Measurements from ENCODE around the gene COP1.

Gene COP1

GRCh38 chr1:176177764-176178163 is 29.3 kb downstream of the COP1 start:
- no peaks in the 10 kb centered on the region for H3K9me3 ChIP-seq (ENCODE audit: control insufficient read depth in 1 of 2, low read length in 2 of 2)
- no peak overlapping the region for H3K27ac ChIP-seq (ENCODE audit: low read depth, low read length)
- H3K9ac ChIP-seq (ENCODE audit: low read depth in 1 of 2, low read length in 2 of 2), result no peak overlapping the region
- H3K4me3 ChIP-seq (ENCODE audit: low read depth in 1 of 2, low read length in 2 of 2), result no peak overlapping the region
- H3K4me1 ChIP-seq (ENCODE audit: control insufficient read depth in 1 of 2, insufficient read depth in 2 of 2, low read length in 2 of 2), result peaks cover 0 to 6% of the 10 kb centered on the region in 2 donors
- H3K36me3 ChIP-seq (ENCODE audit: control insufficient read depth in 1 of 2, insufficient read depth in 2 of 2, low read length in 2 of 2), result peaks cover 0 to 29% of the 10 kb centered on the region in 2 donors
- H3K27me3 ChIP-seq (ENCODE audit: control insufficient read depth in 1 of 2, insufficient read depth in 2 of 2, low read length in 2 of 2), result no peaks in the 10 kb centered on the region

GRCh38 chr1:176174108-176174507 is 33.0 kb downstream of the COP1 start:
- H3K27me3 ChIP-seq (ENCODE audit: control insufficient read depth in 1 of 2, insufficient read depth in 2 of 2, low read length in 2 of 2), result no peaks in the 10 kb centered on the region
- peaks cover 7 to 38% of the 10 kb centered on the region in 2 donors for H3K36me3 ChIP-seq (ENCODE audit: control insufficient read depth in 1 of 2, insufficient read depth in 2 of 2, low read length in 2 of 2)
- H3K9ac ChIP-seq (ENCODE audit: low read depth in 1 of 2, low read length in 2 of 2), result no peak overlapping the region

GRCh38 chr1:176172215-176172614 is 34.9 kb downstream of the COP1 start:
- H3K9ac ChIP-seq (ENCODE audit: low read depth in 1 of 2, low read length in 2 of 2), result no peak overlapping the region
- no peak overlapping the region for H3K27ac ChIP-seq (ENCODE audit: low read depth, low read length)
- H3K4me1 ChIP-seq (ENCODE audit: control insufficient read depth in 1 of 2, insufficient read depth in 2 of 2, low read length in 2 of 2), result no peaks in the 10 kb centered on the region
- peaks cover 7 to 38% of the 10 kb centered on the region in 2 donors for H3K36me3 ChIP-seq (ENCODE audit: control insufficient read depth in 1 of 2, insufficient read depth in 2 of 2, low read length in 2 of 2)
- H3K4me3 ChIP-seq (ENCODE audit: low read depth in 1 of 2, low read length in 2 of 2), result no peak overlapping the region
- no peaks in the 10 kb centered on the region for H3K9me3 ChIP-seq (ENCODE audit: control insufficient read depth in 1 of 2, low read length in 2 of 2)
- no peaks in the 10 kb centered on the region for H3K27me3 ChIP-seq (ENCODE audit: control insufficient read depth in 1 of 2, insufficient read depth in 2 of 2, low read length in 2 of 2)

More at GRCh38 chr1:176174108-176174507, 33.0 kb downstream of the COP1 start:
- H3K27ac ChIP-seq (ENCODE audit: low read depth, low read length), result no peak overlapping the region
- H3K9me3 ChIP-seq (ENCODE audit: control insufficient read depth in 1 of 2, low read length in 2 of 2), result no peaks in the 10 kb centered on the region
- peaks cover 0 to 6% of the 10 kb centered on the region in 2 donors for H3K4me1 ChIP-seq (ENCODE audit: control insufficient read depth in 1 of 2, insufficient read depth in 2 of 2, low read length in 2 of 2)
- H3K4me3 ChIP-seq (ENCODE audit: low read depth in 1 of 2, low read length in 2 of 2), result no peak overlapping the region

- Histone ChIP-seq H3K4me3 (ENCODE audit: low read depth in 1 of 2, low read length in 2 of 2) (no peak overlapping the region), H3K9me3 (ENCODE audit: control insufficient read depth in 1 of 2, low read length in 2 of 2) (no peaks in the 10 kb centered on the region), H3K4me1 (ENCODE audit: control insufficient read depth in 1 of 2, insufficient read depth in 2 of 2, low read length in 2 of 2) (no peaks in the 10 kb centered on the region), H3K36me3 (ENCODE audit: control insufficient read depth in 1 of 2, insufficient read depth in 2 of 2, low read length in 2 of 2) (peaks cover 5 to 17% of the 10 kb centered on the region in 2 donors), H3K27ac (ENCODE audit: low read depth, low read length) (no peak overlapping the region), H3K9ac (ENCODE audit: low read depth in 1 of 2, low read length in 2 of 2) (no peak overlapping the region), H3K27me3 (ENCODE audit: control insufficient read depth in 1 of 2, insufficient read depth in 2 of 2, low read length in 2 of 2) (no peaks in the 10 kb centered on the region)
These were observed 39.9 kb downstream of the COP1 start for GRCh38 chr1:176167210-176167609.

GRCh38 chr1:176165573-176165972 is 41.5 kb downstream of the COP1 start:
- Histone ChIP-seq H3K36me3 (ENCODE audit: control insufficient read depth in 1 of 2, insufficient read depth in 2 of 2, low read length in 2 of 2) (peaks cover 5 to 7% of the 10 kb centered on the region in 2 donors), H3K9ac (ENCODE audit: low read depth in 1 of 2, low read length in 2 of 2) (no peak overlapping the region), H3K4me1 (ENCODE audit: control insufficient read depth in 1 of 2, insufficient read depth in 2 of 2, low read length in 2 of 2) (no peaks in the 10 kb centered on the region)

GRCh38 chr1:176164014-176164678 is 42.9 kb downstream of the COP1 start:
- H3K4me3 ChIP-seq (ENCODE audit: low read depth in 1 of 2, low read length in 2 of 2), result no peak overlapping the region
- H3K27ac ChIP-seq (ENCODE audit: low read depth, low read length), result no peak overlapping the region
- no peaks in the 10 kb centered on the region for H3K4me1 ChIP-seq (ENCODE audit: control insufficient read depth in 1 of 2, insufficient read depth in 2 of 2, low read length in 2 of 2)
- peaks cover 5% of the 10 kb centered on the region in 2 donors for H3K36me3 ChIP-seq (ENCODE audit: control insufficient read depth in 1 of 2, insufficient read depth in 2 of 2, low read length in 2 of 2)
- no peaks in the 10 kb centered on the region for H3K27me3 ChIP-seq (ENCODE audit: control insufficient read depth in 1 of 2, insufficient read depth in 2 of 2, low read length in 2 of 2)
- no peaks in the 10 kb centered on the region for H3K9me3 ChIP-seq (ENCODE audit: control insufficient read depth in 1 of 2, low read length in 2 of 2)
- H3K9ac ChIP-seq (ENCODE audit: low read depth in 1 of 2, low read length in 2 of 2), result no peak overlapping the region

More at GRCh38 chr1:176165573-176165972, 41.5 kb downstream of the COP1 start:
- H3K4me3 ChIP-seq (ENCODE audit: low read depth in 1 of 2, low read length in 2 of 2), result no peak overlapping the region
- H3K9me3 ChIP-seq (ENCODE audit: control insufficient read depth in 1 of 2, low read length in 2 of 2), result no peaks in the 10 kb centered on the region
- H3K27ac ChIP-seq (ENCODE audit: low read depth, low read length), result no peak overlapping the region
- H3K27me3 ChIP-seq (ENCODE audit: control insufficient read depth in 1 of 2, insufficient read depth in 2 of 2, low read length in 2 of 2), result no peaks in the 10 kb centered on the region

GRCh38 chr1:176159993-176160392 is 47.1 kb downstream of the COP1 start:
- H3K4me1 ChIP-seq (ENCODE audit: control insufficient read depth in 1 of 2, insufficient read depth in 2 of 2, low read length in 2 of 2), result no peaks in the 10 kb centered on the region
- no peak overlapping the region for H3K27ac ChIP-seq (ENCODE audit: low read depth, low read length)
- H3K9ac ChIP-seq (ENCODE audit: low read depth in 1 of 2, low read length in 2 of 2), result no peak overlapping the region
- H3K36me3 ChIP-seq (ENCODE audit: control insufficient read depth in 1 of 2, insufficient read depth in 2 of 2, low read length in 2 of 2), result peaks cover 11 to 18% of the 10 kb centered on the region in 2 donors
- H3K4me3 ChIP-seq (ENCODE audit: low read depth in 1 of 2, low read length in 2 of 2), result no peak overlapping the region
- peaks cover 13 to 14% of the 10 kb centered on the region in 2 donors for H3K9me3 ChIP-seq (ENCODE audit: control insufficient read depth in 1 of 2, low read length in 2 of 2)
- H3K27me3 ChIP-seq (ENCODE audit: control insufficient read depth in 1 of 2, insufficient read depth in 2 of 2, low read length in 2 of 2), result no peaks in the 10 kb centered on the region

GRCh38 chr1:176157995-176158394 is 49.1 kb downstream of the COP1 start:
- H3K4me3 ChIP-seq (ENCODE audit: low read depth in 1 of 2, low read length in 2 of 2), result no peak overlapping the region
- H3K9ac ChIP-seq (ENCODE audit: low read depth in 1 of 2, low read length in 2 of 2), result no peak overlapping the region
- no peak overlapping the region for H3K27ac ChIP-seq (ENCODE audit: low read depth, low read length)
- no peaks in the 10 kb centered on the region for H3K4me1 ChIP-seq (ENCODE audit: control insufficient read depth in 1 of 2, insufficient read depth in 2 of 2, low read length in 2 of 2)
- H3K27me3 ChIP-seq (ENCODE audit: control insufficient read depth in 1 of 2, insufficient read depth in 2 of 2, low read length in 2 of 2), result no peaks in the 10 kb centered on the region
- H3K36me3 ChIP-seq (ENCODE audit: control insufficient read depth in 1 of 2, insufficient read depth in 2 of 2, low read length in 2 of 2), result peaks cover 11 to 32% of the 10 kb centered on the region in 2 donors
- H3K9me3 ChIP-seq (ENCODE audit: control insufficient read depth in 1 of 2, low read length in 2 of 2), result peaks cover 13 to 14% of the 10 kb centered on the region in 2 donors

- Histone ChIP-seq H3K4me1 (ENCODE audit: control insufficient read depth in 1 of 2, insufficient read depth in 2 of 2, low read length in 2 of 2) (no peaks in the 10 kb centered on the region), H3K9ac (ENCODE audit: low read depth in 1 of 2, low read length in 2 of 2) (no peak overlapping the region), H3K9me3 (ENCODE audit: control insufficient read depth in 1 of 2, low read length in 2 of 2) (no peaks in the 10 kb centered on the region), H3K36me3 (ENCODE audit: control insufficient read depth in 1 of 2, insufficient read depth in 2 of 2, low read length in 2 of 2) (peaks cover 3 to 24% of the 10 kb centered on the region in 2 donors), H3K27ac (ENCODE audit: low read depth, low read length) (no peak overlapping the region), H3K27me3 (ENCODE audit: control insufficient read depth in 1 of 2, insufficient read depth in 2 of 2, low read length in 2 of 2) (no peaks in the 10 kb centered on the region), H3K4me3 (ENCODE audit: low read depth in 1 of 2, low read length in 2 of 2) (no peak overlapping the region)
These were observed 56.9 kb downstream of the COP1 start for GRCh38 chr1:176149939-176150807.

- Histone ChIP-seq H3K36me3 (ENCODE audit: control insufficient read depth in 1 of 2, insufficient read depth in 2 of 2, low read length in 2 of 2) (peaks cover 4 to 7% of the 10 kb centered on the region in 2 donors), H3K9me3 (ENCODE audit: control insufficient read depth in 1 of 2, low read length in 2 of 2) (no peaks in the 10 kb centered on the region), H3K27me3 (ENCODE audit: control insufficient read depth in 1 of 2, insufficient read depth in 2 of 2, low read length in 2 of 2) (no peaks in the 10 kb centered on the region), H3K4me1 (ENCODE audit: control insufficient read depth in 1 of 2, insufficient read depth in 2 of 2, low read length in 2 of 2) (no peaks in the 10 kb centered on the region), H3K9ac (ENCODE audit: low read depth in 1 of 2, low read length in 2 of 2) (no peak overlapping the region), H3K4me3 (ENCODE audit: low read depth in 1 of 2, low read length in 2 of 2) (no peak overlapping the region), H3K27ac (ENCODE audit: low read depth, low read length) (no peak overlapping the region)
These were observed 62.6 kb downstream of the COP1 start for GRCh38 chr1:176144526-176144925.

All from duodenal mucosa (tissue), 2 donors.